ENCODE measurements around the gene FCHSD2.

The FCHSD2 gene

GRCh38 chr11:73121692-73122091, 20.4 kb downstream of the FCHSD2 start:
- no peak for TF ChIP-seq CTCF (IDR thresholded peaks at IDR 0.05; ENCODE audit: control insufficient read depth, extremely low read depth, insufficient read depth)
- H3K4me3 ChIP-seq (ENCODE audit: low read depth, low read length) = no peak overlapping the region
- no peak for DNase-seq (ENCODE audit: low read depth)

GRCh38 chr11:73117071-73117470, 25.0 kb downstream of the FCHSD2 start:
- TF ChIP-seq CTCF (IDR thresholded peaks at IDR 0.05; ENCODE audit: control insufficient read depth, extremely low read depth, insufficient read depth) = no peak

GRCh38 chr11:73116636-73117035, 25.5 kb downstream of the FCHSD2 start:
- TF ChIP-seq CTCF (IDR thresholded peaks at IDR 0.05; ENCODE audit: control insufficient read depth, extremely low read depth, insufficient read depth) = no peak
- H3K4me3 ChIP-seq (ENCODE audit: low read depth, low read length) = no peak overlapping the region
- DNase-seq (ENCODE audit: low read depth) = no peak

More at GRCh38 chr11:73117071-73117470, 25.0 kb downstream of the FCHSD2 start:
- H3K4me3 ChIP-seq (ENCODE audit: low read depth, low read length) = no peak overlapping the region
- no peak for DNase-seq (ENCODE audit: low read depth)

GRCh38 chr11:73114835-73115220, 27.3 kb downstream of the FCHSD2 start:
- H3K4me3 ChIP-seq (ENCODE audit: low read depth, low read length) = no peak overlapping the region
- no peak for TF ChIP-seq CTCF (IDR thresholded peaks at IDR 0.05; ENCODE audit: control insufficient read depth, extremely low read depth, insufficient read depth)
- DNase-seq (ENCODE audit: low read depth) = no peak

GRCh38 chr11:73114110-73114834, 27.8 kb downstream of the FCHSD2 start:
- no peak overlapping the region for H3K4me3 ChIP-seq (ENCODE audit: low read depth, low read length)
- TF ChIP-seq CTCF (IDR thresholded peaks at IDR 0.05; ENCODE audit: control insufficient read depth, extremely low read depth, insufficient read depth) = no peak
- no peak for DNase-seq (ENCODE audit: low read depth)

GRCh38 chr11:73113426-73113825, 28.7 kb downstream of the FCHSD2 start:
- H3K4me3 ChIP-seq (ENCODE audit: low read depth, low read length) = no peak overlapping the region
- no peak for DNase-seq (ENCODE audit: low read depth)
- TF ChIP-seq CTCF (IDR thresholded peaks at IDR 0.05; ENCODE audit: control insufficient read depth, extremely low read depth, insufficient read depth) = no peak

- TF ChIP-seq CTCF (IDR thresholded peaks at IDR 0.05; ENCODE audit: control insufficient read depth, extremely low read depth, insufficient read depth) = no peak
- DNase-seq (ENCODE audit: low read depth) = no peak
- no peak overlapping the region for H3K4me3 ChIP-seq (ENCODE audit: low read depth, low read length)
These were observed 34.5 kb downstream of the FCHSD2 start for GRCh38 chr11:73107597-73107996.

Measured in LNCaP clone FGC (cell line).